Breast epithelium (tissue), 3 donors: Measurements from ENCODE around the gene RREB1.

Experiments
- CTCF ChIP-seq, 3 donors: fragments of 450-650 bp; IDR thresholded peaks; one replicate each; pipeline ENCODE4 v1.5.1; 2016 to 2017; ENCODE audit warnings: antibody characterized with exemption in 3 of 3, mild to moderate bottlenecking in 3 of 3, moderate library complexity in 3 of 3
- POLR2A ChIP-seq: fragments of 450-650 bp; IDR thresholded peaks from one replicate; pipeline ENCODE4 v1.6.1; 2016; ENCODE audit warnings: antibody characterized with exemption, mild to moderate bottlenecking, moderate library complexity
- POLR2AphosphoS5 ChIP-seq, 3 donors: sonication (generic); formaldehyde crosslinking; IDR thresholded peaks; one replicate each; pipeline ENCODE4 v1.6.1; 2017; ENCODE audit warnings: antibody characterized with exemption in 3 of 3

DNA sequence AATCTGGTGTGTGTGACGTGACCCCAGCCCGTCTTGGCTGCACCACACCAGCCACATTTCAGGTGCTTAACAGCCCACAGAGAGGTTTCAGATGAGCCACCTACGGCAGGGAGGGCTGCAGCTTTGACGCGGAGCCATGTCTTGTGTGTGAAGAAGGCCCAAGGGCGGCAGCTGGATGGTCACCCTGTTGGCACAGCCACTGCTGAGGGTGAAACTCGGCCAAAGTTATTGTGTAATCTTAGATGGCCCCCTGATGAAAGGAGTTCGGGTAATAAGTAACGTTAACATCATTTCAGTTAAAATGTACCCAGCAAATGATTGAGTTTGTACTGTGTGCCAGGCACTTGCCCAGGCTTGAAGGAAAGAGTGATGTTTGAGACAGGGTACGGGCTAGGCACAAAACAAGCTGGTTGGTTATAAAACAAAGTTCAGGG is 108.1 kb downstream of the RREB1 start:
- TF ChIP-seq POLR2AphosphoS5 (IDR thresholded peaks at IDR 0.05) (no peak), POLR2A (no peak), CTCF (IDR thresholded peaks at IDR 0.05) (no peak)
